Fibroblast of villous mesenchyme (primary cell): Measurements from ENCODE around the gene CNR1. TPM values are rescaled to one million over a fixed set of nuclear protein-coding genes. Genes with fewer than 3 reads are reported as not detected.

Experiments used
- DNase-seq: peaks from one replicate; pipeline ENCODE4 v3.0.0-alpha.2; 2010; ENCODE audit warnings: low read depth
- H3K4me3 ChIP-seq: 2 replicates; pipeline ENCODE4 v1.5.1; 2011; ENCODE audit warnings: low read depth, mild to moderate bottlenecking, low read length
- CTCF ChIP-seq: IDR thresholded peaks from 2 replicates; pipeline ENCODE4 v1.5.1; 2012; ENCODE audit warnings: low read depth, mild to moderate bottlenecking, low read length; ENCODE audit not compliant: insufficient read depth
- total RNA-seq: library from RNA; depleted of rRNA; stranded (reverse); fragments of >200 nt; gene quantifications from 2 replicates; pipeline ENCODE4 v1.2.3, GENCODE V29; 2012

Gene CNR1
- total RNA-seq, 1 donor = not detected

GRCh38 chr6:88135578-88136114 lies 30.5 kb downstream of the CNR1 start:
- no peak for TF ChIP-seq CTCF
- no peak for DNase-seq
- no peak overlapping the region for H3K4me3 ChIP-seq

GRCh38 chr6:88134575-88134974 lies 31.6 kb downstream of the CNR1 start:
- H3K4me3 ChIP-seq = no peak overlapping the region
- TF ChIP-seq CTCF = no peak
- no peak for DNase-seq

- no peak overlapping the region for H3K4me3 ChIP-seq
- no peak for DNase-seq
- no peak for TF ChIP-seq CTCF
These were observed 32.4 kb downstream of the CNR1 start for GRCh38 chr6:88133718-88134117.

GRCh38 chr6:88124925-88125557 lies 41.1 kb downstream of the CNR1 start:
- H3K4me3 ChIP-seq = no peak overlapping the region
- TF ChIP-seq CTCF = no peak
- DNase-seq = no peak

- DNase-seq = no peak
- H3K4me3 ChIP-seq = no peak overlapping the region
- TF ChIP-seq CTCF = no peak
These were observed 45.5 kb downstream of the CNR1 start for GRCh38 chr6:88120635-88121034.

GRCh38 chr6:88119769-88120168 lies 46.4 kb downstream of the CNR1 start:
- DNase-seq = no peak
- H3K4me3 ChIP-seq = no peak overlapping the region
- no peak for TF ChIP-seq CTCF

GRCh38 chr6:88116276-88116675 lies 49.9 kb downstream of the CNR1 start:
- no peak for TF ChIP-seq CTCF
- no peak for DNase-seq
- H3K4me3 ChIP-seq = no peak overlapping the region
